ENCODE results near the gene CD81.

The CD81 gene

GRCh38 chr11:2442589-2442988 is 65.5 kb downstream of the CD81 start:
- no peak for DNase-seq

GRCh38 chr11:2443406-2443805 is 66.3 kb downstream of the CD81 start:
- DNase-seq, result no peak

- DNase-seq, result no peak
Observed at GRCh38 chr11:2443881-2444820, 67.0 kb downstream of the CD81 start, which contains the start of gene TRPM5. TRPM5 (minus strand) TSS chr11:2444514; CDS start chr11:2423036, 21,478 bp downstream.

- DNase-seq, result peak; percentile 34
Observed at GRCh38 chr11:2444821-2445745, 68.0 kb downstream of the CD81 start, which contains the start of gene KCNQ1. KCNQ1 (plus strand) TSS chr11:2445008; CDS start chr11:2445099, 91 bp downstream.

GRCh38 chr11:2445746-2446551 is 68.8 kb downstream of the CD81 start:
- DNase-seq, result no peak

- DNase-seq, result no peak
Observed at GRCh38 chr11:2446590-2447252, 69.6 kb downstream of the CD81 start.

Data from hematopoietic multipotent progenitor cell treated with erythropoietin and hydrocortisone succinate and interleukin-3 and kit ligand, for 8 days (in vitro differentiated cells).